Measurements from ENCODE around the gene DAD1.

GRCh38 chr14:22593189-22593588, 4.2 kb upstream of the DAD1 start:
- TF ChIP-seq CTCF (IDR thresholded peaks at IDR 0.05), result no peak
- no peak for TF ChIP-seq POLR2A (IDR thresholded peaks at IDR 0.05)

Measured in transverse colon (tissue), 3 donors.